CD4-positive, alpha-beta T cell treated with Interleukin-4 for 1 hour (primary cell): Measurements from ENCODE around the gene CROCC.

Source experiments
- DNase-seq, 2 donors: peaks; one replicate each; pipeline ENCODE4 v3.0.0-alpha.2; 2020 to 2022

Gene CROCC

GRCh38 chr1:17017435-17017834, 95.7 kb downstream of the CROCC start:
- DNase-seq: no peak

DNA sequence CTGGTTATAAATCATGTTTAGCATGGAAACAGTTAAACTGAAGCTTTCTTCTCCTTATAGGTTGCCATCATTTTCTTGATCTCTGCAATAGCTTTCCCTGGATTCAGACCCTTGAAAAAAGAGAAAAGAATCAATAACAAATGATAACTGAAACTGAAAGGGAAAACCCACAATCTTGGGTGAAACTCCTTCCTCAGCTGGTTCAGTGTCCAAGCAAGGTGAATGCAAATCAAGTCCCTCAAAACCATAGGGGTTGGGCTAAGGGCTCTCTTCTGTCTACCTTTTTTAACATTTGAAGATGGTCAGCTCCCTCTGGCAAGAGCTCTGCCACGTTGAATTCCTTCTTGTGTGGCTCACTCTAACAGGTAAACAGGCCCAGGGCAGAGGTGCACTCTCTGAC, 97.1 kb downstream of the CROCC start:
- DNase-seq: no peak

DNA sequence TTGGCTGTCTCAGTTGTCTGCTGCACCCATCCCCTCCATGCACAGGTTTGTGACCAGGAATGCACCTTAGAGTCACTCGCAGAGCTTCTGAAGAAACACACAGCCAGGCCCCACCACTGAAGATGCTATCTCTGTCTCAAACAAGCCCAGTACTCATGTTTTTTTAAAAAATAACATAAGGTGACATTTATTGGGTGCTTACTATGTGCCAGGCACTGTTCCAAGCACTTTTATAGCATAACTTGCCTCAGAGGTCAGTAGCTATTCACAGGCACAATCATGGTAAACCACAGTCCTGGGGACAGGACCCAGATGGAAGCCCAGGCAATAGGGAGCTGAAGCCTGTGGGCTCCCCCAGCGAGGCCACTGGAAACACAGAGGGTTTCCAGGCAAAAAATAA, 98.8 kb downstream of the CROCC start:
- no peak for DNase-seq

- no peak for DNase-seq
Observed at GRCh38 chr1:17021896-17022295, 100.2 kb downstream of the CROCC start.
